ENCODE data around the gene SNTG2.
"Not testable (repeated sequence)": the region's sequence is repeated elsewhere in the genome, so short reads cannot be mapped to it uniquely, and the experiment has no call there.

SNTG2 gene

DNA sequence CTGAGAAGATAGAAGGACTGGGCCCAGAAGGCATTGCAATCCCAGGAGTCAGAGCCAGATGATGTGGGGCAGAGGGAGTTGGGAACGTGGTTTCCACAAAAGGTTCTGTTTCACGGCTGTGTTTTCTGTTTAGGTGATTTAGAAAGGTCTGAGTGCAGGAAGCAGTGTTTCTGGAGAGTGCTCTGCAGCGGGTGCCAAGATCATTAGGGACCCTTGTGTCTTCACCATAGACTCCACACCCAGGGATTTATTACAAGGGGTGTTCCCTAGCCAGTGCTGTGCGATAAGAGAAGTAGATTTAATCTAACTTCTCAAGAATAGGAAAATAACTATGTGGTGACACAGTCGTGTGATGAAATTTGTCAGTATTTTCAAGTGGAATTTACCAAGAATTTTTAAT lies 241.5 kb downstream of the SNTG2 start:
- DNase-seq (ENCODE audit: low spot score), result no peak

DNA sequence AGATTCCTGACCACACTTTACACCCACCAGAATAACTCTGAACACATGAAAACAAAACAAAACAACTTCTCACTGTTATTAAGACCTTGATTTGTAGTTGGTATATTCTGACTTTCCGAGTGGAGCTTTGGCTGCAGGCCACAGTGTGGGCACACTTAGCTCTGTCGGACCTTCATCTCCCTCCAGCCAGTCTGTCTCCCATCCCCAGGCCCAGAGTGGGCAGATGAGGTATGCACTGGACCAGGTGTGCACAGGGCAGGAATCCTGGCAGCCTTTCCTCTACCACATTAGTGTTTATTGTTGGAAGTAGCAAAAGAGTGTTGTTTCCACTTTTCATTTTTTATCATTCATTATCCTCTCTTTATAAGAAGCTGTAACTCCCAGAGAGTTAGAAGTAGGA lies 243.2 kb downstream of the SNTG2 start:
- DNase-seq (ENCODE audit: low spot score), result no peak

DNA sequence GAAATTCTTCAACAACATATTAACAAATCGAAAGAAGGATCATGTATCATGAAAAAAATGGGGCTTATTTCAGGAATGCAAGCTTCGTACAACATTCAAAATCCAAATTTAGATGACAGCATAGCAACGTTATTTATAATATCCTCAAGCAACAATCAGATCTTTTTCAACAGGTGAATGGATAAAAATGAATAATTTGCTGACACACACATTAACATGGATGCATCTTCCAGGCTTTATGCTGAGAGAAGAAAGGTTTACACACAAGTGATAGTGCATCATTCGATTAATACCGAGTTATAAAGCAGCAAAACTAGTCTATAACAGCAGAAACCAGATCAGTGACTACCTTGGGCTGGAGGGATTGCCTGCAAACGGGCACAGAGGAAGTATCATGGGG lies 253.1 kb downstream of the SNTG2 start:
- DNase-seq (ENCODE audit: low spot score), result no peak

DNA sequence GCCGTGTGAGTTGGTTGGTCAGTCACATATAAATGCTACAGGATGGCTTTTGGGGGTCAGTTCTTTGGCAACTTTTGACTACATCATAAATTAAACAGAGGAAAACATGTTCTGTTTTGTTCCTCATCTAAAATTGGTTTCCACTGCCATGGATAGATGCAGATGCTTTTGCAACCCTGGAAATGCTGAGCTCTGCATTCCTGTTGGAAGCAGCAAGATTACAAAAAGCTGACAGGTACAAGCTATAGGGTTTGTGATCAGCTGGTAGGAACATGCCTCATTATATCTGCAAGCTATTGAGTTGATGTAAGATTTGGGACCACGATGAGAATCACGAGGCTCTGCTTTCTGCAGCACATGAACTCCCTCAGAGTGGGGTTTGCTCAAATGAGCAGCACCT lies 255.2 kb downstream of the SNTG2 start:
- DNase-seq (ENCODE audit: low spot score), result no peak

DNA sequence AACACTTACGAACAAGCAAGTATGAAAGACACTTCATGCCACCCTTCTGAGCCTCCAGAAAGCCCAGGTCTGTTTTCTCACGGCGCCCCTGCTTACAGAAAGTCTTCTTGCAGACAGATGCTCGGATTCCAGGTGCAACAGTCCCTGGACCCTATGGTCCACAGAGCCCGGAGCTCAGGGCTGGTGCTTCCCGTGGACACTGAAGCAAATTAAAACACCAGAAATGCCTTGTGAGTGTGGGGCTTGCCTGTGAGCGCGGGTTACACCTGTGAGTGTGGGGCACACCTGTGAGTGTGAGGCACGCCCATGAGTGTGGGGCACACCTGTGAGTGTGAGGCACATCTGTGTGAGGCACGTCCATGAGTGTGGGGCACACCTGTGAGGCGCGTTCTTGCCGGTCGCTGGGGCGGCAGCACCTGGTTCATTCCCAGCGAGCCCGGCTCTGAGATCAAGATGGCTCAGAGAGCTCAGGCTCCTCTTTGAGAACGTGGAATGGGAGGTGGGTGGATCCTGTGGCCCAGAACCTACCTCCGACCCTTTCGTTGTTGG lies 257.4 kb downstream of the SNTG2 start:
- DNase-seq (ENCODE audit: low spot score), result no peak

DNA sequence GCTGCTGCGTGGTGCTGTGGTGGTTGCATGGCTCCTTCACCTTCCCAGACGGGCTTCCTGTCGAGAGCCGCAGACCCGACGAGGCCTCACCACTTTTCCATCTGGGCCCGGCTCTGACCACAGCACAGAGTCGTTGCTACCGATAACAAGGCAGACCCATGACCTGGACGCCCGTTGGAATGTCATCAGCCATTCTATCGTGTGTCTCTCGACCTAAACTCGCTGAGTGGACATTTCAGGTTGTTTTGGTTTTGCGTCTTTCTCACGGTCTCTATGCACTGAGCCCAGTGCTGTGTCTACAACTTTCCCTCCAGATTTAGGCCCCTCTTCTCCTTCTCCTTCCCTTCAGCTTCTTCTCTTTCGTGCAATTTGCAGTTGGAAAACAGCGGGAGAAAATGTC lies 257.9 kb downstream of the SNTG2 start:
- DNase-seq (ENCODE audit: low spot score), result no peak

DNA sequence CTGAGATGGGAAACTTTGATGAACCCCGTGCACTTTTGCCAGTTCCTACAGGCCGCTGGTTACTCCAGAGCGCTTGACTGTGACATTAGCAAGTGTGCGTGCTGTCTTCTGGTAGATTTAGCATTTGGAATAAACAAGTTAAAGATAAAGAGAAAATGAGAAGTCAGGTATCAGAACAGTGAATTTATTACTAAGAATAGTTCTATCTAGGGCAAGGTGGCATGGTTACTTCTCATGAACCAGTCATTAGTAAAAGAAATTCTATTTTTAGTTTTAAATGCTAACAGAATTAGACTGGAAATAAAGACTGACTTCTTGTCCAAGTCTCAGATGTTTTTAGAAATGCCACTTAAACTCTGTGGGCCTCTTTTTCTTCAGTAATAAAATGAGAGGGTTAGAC lies 258.6 kb downstream of the SNTG2 start:
- no peak for DNase-seq (ENCODE audit: low spot score)

DNA sequence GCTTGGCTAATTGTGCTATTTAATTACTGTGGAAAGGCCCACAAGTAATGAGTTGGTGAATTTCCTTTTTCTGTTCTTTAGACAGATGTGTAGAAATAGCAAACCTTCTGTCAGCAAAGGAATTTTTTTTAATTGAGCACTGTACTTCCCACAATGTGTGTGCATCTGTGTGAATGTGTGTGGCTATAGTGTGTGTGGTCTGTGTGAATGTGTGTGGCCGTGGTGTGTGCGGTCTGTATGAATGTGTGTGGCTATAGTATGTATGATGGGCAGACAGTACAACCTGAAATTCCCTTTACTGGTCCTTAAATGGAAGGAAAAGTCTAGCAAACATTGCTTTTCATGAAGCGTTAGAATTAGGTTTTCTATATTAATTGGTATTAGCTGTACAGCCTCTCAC lies 259.1 kb downstream of the SNTG2 start:
- no peak for DNase-seq (ENCODE audit: low spot score)

DNA sequence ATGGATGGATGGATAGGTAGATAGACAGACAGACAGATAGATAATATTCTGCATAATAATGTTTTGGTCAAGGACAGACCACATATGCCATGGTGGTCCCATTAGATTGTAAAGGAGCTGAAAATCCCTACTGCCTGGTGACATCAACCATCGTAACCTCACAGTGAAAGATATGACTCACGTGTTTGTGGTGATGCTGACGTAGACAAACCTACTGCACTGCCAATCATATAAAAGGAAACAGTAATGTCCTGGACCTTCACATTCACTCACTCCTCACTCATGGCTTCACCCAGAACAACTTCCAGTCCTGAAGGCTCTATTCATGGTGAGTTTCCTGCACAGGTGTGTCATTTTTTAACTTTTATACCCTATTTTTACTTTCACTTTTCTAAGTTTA lies 259.7 kb downstream of the SNTG2 start:
- DNase-seq (ENCODE audit: low spot score), result no peak

DNA sequence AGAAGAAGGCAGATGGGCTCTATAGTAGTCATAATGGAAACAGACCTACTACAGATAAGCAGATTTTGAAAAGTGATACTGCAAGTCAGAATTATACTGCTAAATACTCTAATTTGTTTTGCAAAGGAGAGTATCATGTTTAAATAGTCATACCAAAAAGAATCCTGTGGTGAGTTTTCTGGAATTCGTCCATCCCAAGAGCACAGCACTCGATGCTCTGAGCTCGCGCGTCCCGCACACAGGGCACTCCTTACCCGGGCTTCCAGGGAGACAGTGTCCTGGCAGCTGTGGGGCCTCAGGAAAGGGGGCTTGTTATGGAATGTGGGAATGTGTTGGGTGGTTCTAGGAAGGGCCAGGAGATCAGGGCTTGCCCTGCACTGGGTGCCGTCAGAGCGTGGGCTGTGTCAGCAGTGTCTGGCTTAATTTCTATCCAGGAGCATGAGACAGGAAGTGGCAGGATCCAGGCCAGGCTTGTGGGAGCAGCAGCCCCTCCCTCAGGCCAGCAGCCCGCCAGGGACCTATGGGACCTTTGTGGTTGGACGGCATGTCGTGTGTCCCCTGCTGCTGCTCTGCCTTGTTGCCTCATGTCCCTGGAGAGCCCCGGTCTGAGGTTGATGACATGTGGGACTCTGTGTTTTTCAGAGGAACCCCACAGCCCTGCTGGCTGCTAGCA lies 269.4 kb downstream of the SNTG2 start:
- DNase-seq (ENCODE audit: low spot score), result peak; percentile 49

DNA sequence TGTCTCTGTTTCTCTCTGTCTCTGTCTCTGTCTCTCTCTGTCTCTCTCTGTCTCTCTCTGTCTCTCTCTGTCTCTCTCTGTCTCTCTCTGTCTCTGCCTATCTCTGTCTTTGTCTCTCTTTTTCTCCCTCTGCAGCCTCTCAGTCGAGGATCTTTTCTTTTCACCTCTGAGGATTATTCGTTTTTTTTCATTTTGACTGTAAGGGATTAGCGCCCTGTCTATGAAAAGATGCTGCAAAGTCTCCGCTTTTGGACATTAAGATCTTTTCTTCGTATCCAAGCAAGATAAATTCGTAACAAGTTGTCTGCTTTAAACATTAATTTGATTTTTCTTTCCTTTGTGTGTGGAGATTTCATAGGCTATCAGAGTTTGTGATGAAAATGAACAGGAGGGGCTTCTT lies 271.4 kb downstream of the SNTG2 start:
- no peak for DNase-seq (ENCODE audit: low spot score)

DNA sequence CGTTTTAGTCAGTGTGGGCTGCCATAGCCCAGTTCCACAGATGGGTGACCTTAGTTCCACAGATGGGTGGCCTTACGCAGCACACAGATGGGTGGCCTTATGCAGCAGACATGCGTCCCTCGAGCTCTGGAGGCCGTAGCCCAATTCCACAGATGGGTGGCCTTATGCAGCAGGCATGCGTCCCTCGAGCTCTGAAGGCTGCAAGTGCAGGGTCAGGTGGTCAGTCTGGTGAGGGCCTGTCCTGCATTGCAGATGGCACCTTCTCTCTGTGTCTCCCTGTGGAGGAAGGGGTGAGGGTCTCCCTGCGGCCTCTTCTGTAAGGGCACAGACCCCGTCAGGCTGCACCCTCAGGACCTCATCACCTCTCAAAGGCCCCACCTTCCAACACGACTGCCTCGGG lies 273.1 kb downstream of the SNTG2 start:
- no peak for DNase-seq (ENCODE audit: low spot score)

DNA sequence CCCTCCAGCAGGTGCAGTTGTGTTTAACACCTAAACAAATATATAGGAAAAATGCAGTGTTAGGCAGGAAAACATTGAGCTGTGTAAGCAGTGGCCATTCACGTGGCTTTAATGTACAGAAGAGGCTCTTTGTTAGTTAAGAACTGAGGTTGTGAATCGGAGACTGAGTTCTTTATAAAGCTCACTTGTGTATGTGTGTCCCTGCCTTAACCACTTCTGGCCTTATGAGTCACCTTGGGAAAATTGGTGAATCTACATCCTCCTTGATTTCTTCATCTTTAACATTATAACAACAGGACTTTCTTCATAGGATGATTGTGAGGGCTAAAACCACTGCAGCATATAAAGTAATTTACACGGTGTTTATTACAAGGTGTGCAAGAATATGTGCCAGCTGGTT lies 274.3 kb downstream of the SNTG2 start:
- DNase-seq (ENCODE audit: low spot score), result no peak

DNA sequence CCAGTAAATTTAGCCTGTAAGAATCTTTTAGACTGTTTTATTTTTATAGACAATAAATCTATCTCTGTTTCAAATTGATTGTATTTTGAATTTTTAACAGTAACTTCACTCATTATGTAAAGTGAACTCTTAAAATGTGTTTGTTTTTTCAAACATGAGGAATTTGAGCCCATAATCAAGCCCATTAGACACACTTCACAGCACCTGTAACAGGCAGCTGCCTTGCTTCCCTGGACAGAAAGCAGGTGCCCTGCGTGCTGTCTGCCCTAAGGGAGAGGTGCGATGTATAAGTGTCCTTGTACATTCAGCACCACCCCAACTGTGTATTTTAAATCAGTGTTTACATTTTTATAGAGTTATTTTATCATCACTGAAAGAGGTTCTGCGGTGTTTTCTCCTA lies 276.1 kb downstream of the SNTG2 start:
- DNase-seq (ENCODE audit: low spot score), result no peak

DNA sequence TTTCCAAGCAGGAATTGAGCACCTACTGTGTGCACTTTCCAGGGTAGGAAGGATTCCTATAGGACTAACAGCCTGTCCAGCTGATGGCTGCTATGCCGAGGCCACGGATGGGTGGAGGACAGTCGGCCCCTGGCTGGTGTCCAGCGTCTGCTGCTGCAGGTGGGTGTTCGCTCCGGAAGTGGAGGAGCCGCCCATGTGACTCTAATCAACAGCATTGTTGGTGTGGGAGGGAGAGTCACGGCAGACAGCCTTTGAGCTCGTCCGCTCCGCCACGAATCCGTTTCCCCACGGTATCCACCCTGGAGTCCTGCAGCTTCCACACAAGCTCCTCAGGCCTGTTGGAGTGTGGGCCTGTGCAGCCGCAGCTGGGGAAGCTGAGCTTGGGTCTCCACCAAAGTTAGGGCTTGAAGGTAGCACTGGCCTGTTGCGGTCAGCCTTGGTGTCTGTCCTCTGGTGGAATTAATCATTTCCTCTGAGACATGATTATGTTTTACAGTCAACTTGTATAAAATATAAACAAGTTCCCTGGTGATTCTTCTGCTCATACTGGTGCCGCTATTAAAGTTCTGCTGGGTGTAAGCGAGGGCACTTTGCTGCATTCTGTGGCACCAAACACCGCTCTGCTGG lies 276.7 kb downstream of the SNTG2 start:
- no peak for DNase-seq (ENCODE audit: low spot score)

DNA sequence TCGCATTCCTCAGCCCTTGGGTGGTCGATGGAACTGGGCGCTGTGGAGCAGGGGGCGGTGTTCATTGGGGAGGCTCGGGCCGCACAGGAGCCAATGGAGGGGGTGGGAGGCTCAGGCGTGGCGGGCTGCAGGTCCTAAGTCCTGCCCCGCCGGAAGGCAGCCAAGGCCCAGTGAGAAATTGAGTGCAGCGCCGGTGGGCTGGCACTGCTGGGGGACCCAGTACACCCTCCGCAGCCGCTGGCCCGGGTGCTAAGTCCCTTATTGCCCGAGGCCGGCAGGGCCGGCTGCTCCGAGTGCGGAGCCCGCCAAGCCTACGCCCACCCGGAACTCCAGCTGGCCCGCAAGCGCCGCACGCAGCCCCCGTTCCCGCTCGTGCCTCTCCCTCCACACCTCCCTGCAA lies 278.9 kb downstream of the SNTG2 start:
- not testable (repeated sequence) for DNase-seq (ENCODE audit: low spot score)

DNA sequence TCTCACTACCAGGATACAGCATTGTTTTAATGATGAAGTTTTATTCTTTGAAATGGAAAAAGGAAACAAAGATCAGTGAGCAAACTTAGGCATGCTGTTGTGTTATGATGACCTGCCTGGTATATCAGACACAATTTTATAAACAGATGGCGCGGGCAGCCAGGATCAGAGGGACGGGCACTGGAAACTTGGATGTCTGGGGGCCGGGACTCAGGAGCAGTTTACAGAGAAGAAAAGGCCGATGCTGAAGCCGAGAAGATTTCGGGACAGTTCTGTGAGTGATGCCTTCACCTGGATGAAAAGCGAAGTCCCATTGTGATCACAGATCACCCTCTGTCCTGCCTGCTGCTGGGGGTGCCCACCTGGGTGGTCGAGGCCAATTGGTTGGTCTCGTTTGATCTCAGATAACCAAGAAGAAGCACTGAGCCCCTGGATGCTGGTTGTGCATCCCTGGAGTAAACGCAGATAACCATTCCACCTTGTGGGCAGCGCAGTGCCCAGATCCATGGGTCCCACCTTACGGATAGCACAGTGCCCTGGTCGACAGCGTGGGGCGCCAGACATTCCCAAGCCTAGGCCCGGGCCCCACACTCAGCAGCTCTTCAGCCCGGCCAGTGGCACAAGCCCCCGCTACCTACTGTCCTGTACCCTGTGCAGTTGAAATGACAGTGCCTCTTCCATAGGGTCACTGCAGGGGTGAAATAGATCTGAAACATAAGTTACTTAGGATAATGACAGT lies 279.7 kb downstream of the SNTG2 start:
- no peak for DNase-seq (ENCODE audit: low spot score)

DNA sequence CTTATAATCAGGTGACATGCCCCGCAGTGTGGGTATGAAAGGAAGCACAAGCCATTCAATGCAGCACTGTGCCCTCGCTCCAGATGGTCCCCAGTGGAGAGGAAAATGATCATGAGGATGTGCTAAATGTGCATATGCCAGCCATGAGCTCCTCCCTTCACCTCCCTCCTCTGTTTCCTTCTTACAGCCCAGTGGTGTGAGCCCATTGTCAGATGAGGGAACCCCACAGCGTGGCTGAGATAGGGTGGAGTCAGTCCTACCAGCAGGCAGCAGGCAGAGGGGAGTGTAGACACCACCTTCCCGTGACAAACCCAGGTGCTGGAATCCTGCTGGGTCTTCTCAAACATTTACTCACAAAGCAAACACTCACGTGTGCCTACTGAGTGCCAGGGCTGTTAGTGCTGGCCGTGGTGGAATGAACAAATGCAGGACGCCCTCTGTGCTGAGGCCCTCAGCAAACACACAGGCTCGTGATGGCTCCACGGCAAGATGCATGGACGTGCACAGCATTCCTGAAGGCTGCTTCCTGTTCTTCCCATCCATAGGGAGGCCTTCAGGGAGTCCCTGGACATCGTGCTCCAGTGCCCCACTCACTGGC lies 280.9 kb downstream of the SNTG2 start:
- no peak for DNase-seq (ENCODE audit: low spot score)

DNA sequence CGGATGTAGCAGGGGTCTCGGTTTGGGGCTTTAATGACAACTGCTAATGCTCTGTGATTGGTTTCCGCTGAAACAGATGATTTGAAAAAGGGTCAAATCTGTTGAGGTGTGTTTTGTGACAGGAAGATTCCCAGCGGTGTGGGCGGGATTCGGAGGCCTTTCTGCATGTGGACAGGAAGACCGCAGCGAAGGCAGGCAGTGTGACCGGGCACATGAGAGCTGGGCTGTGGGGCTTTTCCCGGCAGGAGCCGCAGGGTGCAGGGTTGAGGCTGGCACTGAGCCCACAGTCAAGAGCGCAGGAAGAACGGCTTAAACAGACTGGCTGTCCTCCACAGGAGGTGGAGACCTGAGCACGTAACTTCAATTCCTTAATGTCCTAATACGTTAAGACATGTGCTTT lies 282.6 kb downstream of the SNTG2 start:
- no peak for DNase-seq (ENCODE audit: low spot score)

DNA sequence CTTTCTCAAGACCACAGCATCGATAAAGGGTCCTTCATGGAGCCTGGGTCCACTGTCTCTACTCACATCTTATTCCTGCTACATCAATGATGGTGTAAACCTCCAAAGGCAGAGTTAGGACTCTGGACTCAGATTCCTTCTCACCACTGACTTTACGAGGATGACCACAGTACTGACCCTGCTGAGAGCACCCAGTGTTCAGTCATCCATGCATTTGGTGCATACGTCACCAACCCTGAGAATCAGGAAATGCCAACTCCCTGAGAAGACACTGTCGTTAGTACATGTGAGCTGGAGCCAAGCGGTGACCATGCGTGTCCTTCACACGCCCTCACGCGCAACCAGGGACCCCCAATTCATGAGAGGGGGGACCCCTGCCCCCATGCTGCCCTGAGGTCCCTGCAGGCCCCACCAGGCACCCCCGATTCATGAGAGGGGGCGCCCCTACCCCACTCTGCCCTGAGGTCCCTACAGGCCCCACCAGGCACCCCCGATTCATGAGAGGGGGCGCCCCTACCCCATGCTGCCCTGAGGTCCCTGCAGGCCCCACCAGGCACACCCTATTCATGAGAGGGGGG lies 284.2 kb downstream of the SNTG2 start:
- DNase-seq (ENCODE audit: low spot score), result no peak

DNA sequence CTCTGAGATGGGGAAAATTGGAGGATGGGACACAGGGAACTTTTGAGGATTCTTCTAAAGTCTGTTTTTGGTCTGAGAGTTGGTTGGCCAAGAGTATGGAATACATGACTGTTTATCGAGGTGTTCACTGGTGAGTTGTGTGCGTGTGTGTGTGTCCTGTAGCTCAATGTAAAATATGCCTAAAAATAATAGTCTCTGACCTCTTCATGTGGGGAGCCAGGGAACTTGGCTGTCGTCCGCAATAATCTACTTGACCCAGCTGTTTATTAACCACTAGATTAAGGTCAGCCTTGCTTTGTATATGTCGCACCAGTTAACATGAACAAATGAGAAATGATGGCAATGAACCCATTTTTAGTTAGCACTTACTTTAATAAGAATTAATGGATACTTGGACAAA lies 285.2 kb downstream of the SNTG2 start:
- DNase-seq (ENCODE audit: low spot score), result no peak

DNA sequence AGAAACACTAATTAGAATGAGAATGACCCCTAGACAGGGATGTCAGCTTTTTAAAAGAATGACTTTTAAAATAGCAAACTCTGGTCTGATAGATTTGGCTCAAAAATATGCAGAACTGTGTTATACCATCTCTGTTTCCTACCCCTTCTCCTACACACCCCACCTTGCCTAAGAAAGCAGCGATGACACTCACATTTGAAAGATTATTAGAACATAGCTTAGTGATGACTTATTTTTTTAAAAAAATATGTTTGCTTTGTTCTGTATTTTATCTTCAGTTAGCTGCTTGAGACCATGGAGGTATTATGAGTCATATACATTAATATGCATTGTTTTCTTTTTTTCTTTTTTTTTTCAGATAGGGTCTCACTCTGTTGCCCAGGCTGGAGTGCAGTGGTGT lies 286.0 kb downstream of the SNTG2 start:
- DNase-seq (ENCODE audit: low spot score), result no peak

DNA sequence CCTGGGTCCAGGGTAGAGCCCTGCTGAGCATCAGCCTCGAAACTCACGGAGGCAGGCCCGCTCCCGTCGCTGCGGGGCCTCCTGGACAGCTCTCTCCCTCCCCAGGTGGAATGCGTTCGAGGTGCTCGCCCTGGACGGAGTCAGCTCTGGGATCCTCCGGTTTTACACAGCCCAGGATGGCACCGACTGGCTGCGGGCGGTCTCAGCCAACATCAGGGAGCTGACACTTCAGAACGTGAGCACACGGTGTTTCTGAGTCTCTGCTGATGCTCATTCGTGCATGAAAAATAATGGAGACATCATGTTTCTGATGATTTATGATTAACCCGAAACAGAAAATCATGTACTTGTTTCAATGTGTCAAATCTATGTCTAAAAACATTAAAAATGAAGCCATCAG lies 287.1 kb downstream of the SNTG2 start:
- DNase-seq (ENCODE audit: low spot score), result no peak
